ENCODE measurements around the gene WAPL.

DNA sequence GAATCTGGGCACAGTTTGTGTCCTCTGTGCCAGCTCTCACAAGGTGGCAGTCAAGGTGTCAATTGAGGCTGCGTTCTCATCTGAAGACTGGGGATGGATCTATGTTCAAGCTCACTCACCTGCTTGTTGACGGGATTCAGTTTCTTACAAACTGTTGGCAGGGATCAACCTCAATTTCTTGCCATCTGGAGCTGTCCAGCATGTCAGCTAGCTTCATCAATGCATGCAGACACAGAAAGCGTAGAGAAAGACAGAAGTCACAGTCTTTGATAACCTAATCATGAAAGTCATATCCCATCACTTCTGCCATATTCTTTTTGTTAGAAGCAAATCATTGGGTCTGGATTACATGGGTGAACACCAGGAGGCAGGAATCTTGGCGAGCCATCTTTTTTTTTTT is 32.0 kb upstream of the WAPL start:
- TF ChIP-seq RBBP5 (IDR thresholded peaks at IDR 0.05; ENCODE audit: borderline replicate concordance, low read depth, low read length) = no peak
- TF ChIP-seq, protein P1, sequence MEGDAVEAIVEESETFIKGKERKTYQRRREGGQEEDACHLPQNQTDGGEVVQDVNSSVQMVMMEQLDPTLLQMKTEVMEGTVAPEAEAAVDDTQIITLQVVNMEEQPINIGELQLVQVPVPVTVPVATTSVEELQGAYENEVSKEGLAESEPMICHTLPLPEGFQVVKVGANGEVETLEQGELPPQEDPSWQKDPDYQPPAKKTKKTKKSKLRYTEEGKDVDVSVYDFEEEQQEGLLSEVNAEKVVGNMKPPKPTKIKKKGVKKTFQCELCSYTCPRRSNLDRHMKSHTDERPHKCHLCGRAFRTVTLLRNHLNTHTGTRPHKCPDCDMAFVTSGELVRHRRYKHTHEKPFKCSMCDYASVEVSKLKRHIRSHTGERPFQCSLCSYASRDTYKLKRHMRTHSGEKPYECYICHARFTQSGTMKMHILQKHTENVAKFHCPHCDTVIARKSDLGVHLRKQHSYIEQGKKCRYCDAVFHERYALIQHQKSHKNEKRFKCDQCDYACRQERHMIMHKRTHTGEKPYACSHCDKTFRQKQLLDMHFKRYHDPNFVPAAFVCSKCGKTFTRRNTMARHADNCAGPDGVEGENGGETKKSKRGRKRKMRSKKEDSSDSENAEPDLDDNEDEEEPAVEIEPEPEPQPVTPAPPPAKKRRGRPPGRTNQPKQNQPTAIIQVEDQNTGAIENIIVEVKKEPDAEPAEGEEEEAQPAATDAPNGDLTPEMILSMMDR (IDR thresholded peaks at IDR 0.05; ENCODE audit: control extremely low read depth in 1 of 3, insufficient read depth in 1 of 3, low read depth in 1 of 3, low read length in 3 of 3) = no peak
- TF ChIP-seq ASH2L (IDR thresholded peaks at IDR 0.05; ENCODE audit: low read length) = no peak
- no peak for TF ChIP-seq HDAC6 (IDR thresholded peaks at IDR 0.05; ENCODE audit: low read depth, low read length)
- TF ChIP-seq CHD2 (IDR thresholded peaks at IDR 0.05; ENCODE audit: low read length) = no peak
- no peak for TF ChIP-seq TAF1 (IDR thresholded peaks at IDR 0.05; ENCODE audit: low read depth, low read length)
- no peak for TF ChIP-seq RFX5 (IDR thresholded peaks at IDR 0.05; ENCODE audit: borderline replicate concordance, low read depth, low read length)
- TF ChIP-seq FOSL1 (IDR thresholded peaks at IDR 0.05; ENCODE audit: insufficient read depth, low read depth, low read length) = no peak
- no peak for TF ChIP-seq EZH2 (IDR thresholded peaks at IDR 0.05; ENCODE audit: low read depth, low read length, severe bottlenecking)
- no peak for TF ChIP-seq BCL11A (IDR thresholded peaks at IDR 0.05; ENCODE audit: low read depth in 2 of 2, low read length in 2 of 2)

Data from H1 (cell line).